ENCODE data around the gene HBD.

DNA sequence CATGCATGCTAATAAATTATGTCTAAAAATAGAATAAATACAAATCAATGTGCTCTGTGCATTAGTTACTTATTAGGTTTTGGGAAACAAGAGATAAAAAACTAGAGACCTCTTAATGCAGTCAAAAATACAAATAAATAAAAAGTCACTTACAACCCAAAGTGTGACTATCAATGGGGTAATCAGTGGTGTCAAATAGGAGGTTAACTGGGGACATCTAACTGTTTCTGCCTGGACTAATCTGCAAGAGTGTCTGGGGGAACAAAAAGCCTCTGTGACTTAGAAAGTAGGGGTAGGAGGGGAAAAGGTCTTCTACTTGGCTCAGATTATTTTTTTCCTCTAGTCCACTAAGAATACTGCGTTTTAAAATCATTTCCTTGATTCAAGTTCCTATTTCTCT is 6.6 kb downstream of the HBD start:
- TF ChIP-seq, protein P1, sequence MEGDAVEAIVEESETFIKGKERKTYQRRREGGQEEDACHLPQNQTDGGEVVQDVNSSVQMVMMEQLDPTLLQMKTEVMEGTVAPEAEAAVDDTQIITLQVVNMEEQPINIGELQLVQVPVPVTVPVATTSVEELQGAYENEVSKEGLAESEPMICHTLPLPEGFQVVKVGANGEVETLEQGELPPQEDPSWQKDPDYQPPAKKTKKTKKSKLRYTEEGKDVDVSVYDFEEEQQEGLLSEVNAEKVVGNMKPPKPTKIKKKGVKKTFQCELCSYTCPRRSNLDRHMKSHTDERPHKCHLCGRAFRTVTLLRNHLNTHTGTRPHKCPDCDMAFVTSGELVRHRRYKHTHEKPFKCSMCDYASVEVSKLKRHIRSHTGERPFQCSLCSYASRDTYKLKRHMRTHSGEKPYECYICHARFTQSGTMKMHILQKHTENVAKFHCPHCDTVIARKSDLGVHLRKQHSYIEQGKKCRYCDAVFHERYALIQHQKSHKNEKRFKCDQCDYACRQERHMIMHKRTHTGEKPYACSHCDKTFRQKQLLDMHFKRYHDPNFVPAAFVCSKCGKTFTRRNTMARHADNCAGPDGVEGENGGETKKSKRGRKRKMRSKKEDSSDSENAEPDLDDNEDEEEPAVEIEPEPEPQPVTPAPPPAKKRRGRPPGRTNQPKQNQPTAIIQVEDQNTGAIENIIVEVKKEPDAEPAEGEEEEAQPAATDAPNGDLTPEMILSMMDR (IDR thresholded peaks at IDR 0.05; ENCODE audit: low read length): no peak
- TF ChIP-seq EZH2 (optimal IDR thresholded peaks at IDR 0.05; ENCODE audit: low read depth, low read length) (no peak), EZH2phosphoT487 (IDR thresholded peaks at IDR 0.05; ENCODE audit: low read length) (no peak)
